Calu3 (cell line): ENCODE results near the gene MTARC2. TPM values are rescaled to one million over a fixed set of nuclear protein-coding genes. Genes with fewer than 3 reads are reported as not detected.

Experiments used
- BruUV-seq: library from RNA; stranded (reverse); fragments of 400-500 nt; replicated peaks from 2 replicates; lab custom pipeline; 2021; lab: Mats Ljungman, UMichigan
- CTCF ChIA-PET: fragments of 300-600 bp; sonication (Branson Sonifier 250); formaldehyde crosslinking; loops from one replicate; lab custom pipeline; 2022; ENCODE audit warnings: antibody characterized with exemption; lab: Charles Lee
- DNase-seq: peaks from one replicate; pipeline ENCODE4 v3.0.0; 2022
- H3K27ac Mint-ChIP-seq: one replicate; pipeline ENCODE4 v1.8.0; 2022; ENCODE audit warnings: mixed read lengths; ENCODE audit not compliant: unreplicated experiment
- H3K27me3 Mint-ChIP-seq: one replicate; pipeline ENCODE4 v1.8.0; 2022; ENCODE audit warnings: mixed read lengths; ENCODE audit not compliant: unreplicated experiment
- H3K36me3 Mint-ChIP-seq: one replicate; pipeline ENCODE4 v1.8.0; 2022; ENCODE audit warnings: mild to moderate bottlenecking, moderate library complexity, mixed read lengths; ENCODE audit not compliant: insufficient read depth, unreplicated experiment
- H3K4me1 Mint-ChIP-seq: one replicate; pipeline ENCODE4 v1.8.0; 2022; ENCODE audit warnings: mild to moderate bottlenecking, low read depth, mixed read lengths; ENCODE audit not compliant: unreplicated experiment
- H3K4me3 Mint-ChIP-seq: one replicate; pipeline ENCODE4 v1.8.0; 2022; ENCODE audit warnings: mild to moderate bottlenecking, low read depth, moderate library complexity, mixed read lengths; ENCODE audit not compliant: unreplicated experiment
- H3K9me3 Mint-ChIP-seq: one replicate; pipeline ENCODE4 v1.8.0; 2022; ENCODE audit warnings: low read depth, mixed read lengths; ENCODE audit not compliant: unreplicated experiment
- CTCF ChIP-seq: fragments of 200-600 bp; IDR thresholded peaks from one replicate; pipeline ENCODE4 v1.8.0; 2022; ENCODE audit warnings: antibody characterized with exemption; ENCODE audit not compliant: unreplicated experiment
- intact Hi-C: fragments of 100-400 bp; cut with micrococcal nuclease; formaldehyde crosslinking; loops from one replicate; pipeline ENCODE4 v1.10.0; 2022; ENCODE audit not compliant: unreplicated experiment
- total RNA-seq: library from RNA; stranded (reverse); gene quantifications from 2 replicates; pipeline ENCODE4 v1.2.3, GENCODE V29; 2022

MTARC2 gene
- total RNA-seq, 1 experiment from 2014 or later: 16.4 TPM

- CTCF ChIA-PET: no interaction called here
- H3K4me3 Mint-ChIP-seq: no peak overlapping the region
Measured at GRCh38 chr1:220784751-220785150, 36.6 kb downstream of the MTARC2 start.

GRCh38 chr1:220785166-220786056 is 37.3 kb downstream of the MTARC2 start:
- no peak for TF ChIP-seq CTCF
- H3K4me3 Mint-ChIP-seq: peak overlapping the region; percentile 93
- H3K27me3 Mint-ChIP-seq: no peaks in the 10 kb centered on the region
- H3K36me3 Mint-ChIP-seq: peaks cover 26% of the 10 kb centered on the region
- CTCF ChIA-PET: interaction anchor here (1.1 kb wide), 1 partner anchor 51 kb away, joined by 3 read pairs; no protein-coding TSS in a partner anchor
- DNase-seq: no peak
- H3K9me3 Mint-ChIP-seq: no peaks in the 10 kb centered on the region
- H3K27ac Mint-ChIP-seq: no peak overlapping the region
- intact Hi-C loops: no loop called here
- no TSS peak for BruUV-seq
- H3K4me1 Mint-ChIP-seq: peaks cover 18% of the 10 kb centered on the region

More at GRCh38 chr1:220784751-220785150, 36.6 kb downstream of the MTARC2 start:
- BruUV-seq: no TSS peak
- intact Hi-C loops: no loop called here
- DNase-seq: no peak
- peaks cover 18% of the 10 kb centered on the region for H3K4me1 Mint-ChIP-seq
- no peaks in the 10 kb centered on the region for H3K27me3 Mint-ChIP-seq
- H3K36me3 Mint-ChIP-seq: peaks cover 26% of the 10 kb centered on the region
- no peak for TF ChIP-seq CTCF
- H3K9me3 Mint-ChIP-seq: no peaks in the 10 kb centered on the region
- no peak overlapping the region for H3K27ac Mint-ChIP-seq

GRCh38 chr1:220786057-220786336 is 37.9 kb downstream of the MTARC2 start:
- Mint-ChIP-seq H3K27ac (no peak overlapping the region), H3K4me3 (peak overlapping the region; percentile 93), H3K36me3 (peaks cover 26% of the 10 kb centered on the region), H3K4me1 (peaks cover 18% of the 10 kb centered on the region), H3K27me3 (no peaks in the 10 kb centered on the region), H3K9me3 (no peaks in the 10 kb centered on the region)
- DNase-seq: no peak
- no peak for TF ChIP-seq CTCF
- intact Hi-C loops: no loop called here
- BruUV-seq: no TSS peak
- CTCF ChIA-PET: interaction anchor here (1.1 kb wide), 1 partner anchor 52 kb away, joined by 3 read pairs; no protein-coding TSS in a partner anchor

- CTCF ChIA-PET: interaction anchor here (0.6 to 1.4 kb wide), 3 partner anchors 10 to 52 kb away, joined by 3 to 4 read pairs (median 3); no protein-coding TSS in a partner anchor
- no TSS peak for BruUV-seq
- TF ChIP-seq CTCF: no peak
- Mint-ChIP-seq H3K36me3 (peaks cover 26% of the 10 kb centered on the region), H3K27ac (peak within 1 kb of the TSS; percentile 77), H3K4me1 (peaks cover 18% of the 10 kb centered on the region), H3K4me3 (peak within 1 kb of the TSS; percentile 93), H3K27me3 (no peaks in the 10 kb centered on the region), H3K9me3 (no peaks in the 10 kb centered on the region)
- intact Hi-C loops: no loop called here
- peak; percentile 80 for DNase-seq
Measured at GRCh38 chr1:220786337-220787068, 38.4 kb downstream of the MTARC2 start, which contains the start of gene MTARC1. MTARC1 (plus strand) TSS chr1:220786913; CDS start chr1:220786945, 32 bp downstream.
